ENCODE data around the gene CFAP53. TPM values are rescaled to one million over a fixed set of nuclear protein-coding genes. Genes with fewer than 3 reads are reported as not detected.

Gene CFAP53
- total and polyA plus RNA-seq, 8 donors, result 0.20 to 6.3 (median 3.5) TPM

DNA sequence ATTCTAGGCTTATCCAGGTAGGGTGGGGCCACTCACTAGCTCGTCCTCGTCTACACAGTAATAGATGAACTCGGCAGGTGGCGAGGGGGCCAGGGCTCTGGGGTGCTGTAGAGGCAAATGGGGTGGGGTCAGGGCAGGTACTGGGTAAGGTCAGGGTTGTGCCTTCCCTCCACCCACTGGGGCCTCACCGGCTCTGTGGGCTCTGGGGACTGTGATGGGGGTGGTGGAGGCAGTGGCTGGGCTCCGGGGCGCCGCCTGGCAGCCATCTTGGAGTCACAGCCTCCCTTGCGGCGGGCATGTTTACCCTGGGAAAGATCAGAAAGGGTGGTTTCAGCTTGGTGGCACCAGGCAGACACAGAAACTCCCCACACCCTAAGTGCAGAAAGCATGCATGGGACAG is 8.6 kb upstream of the CFAP53 start:
- DNase-seq, result peak in 1 of 4 donors; percentile 57
- H3K36me3 ChIP-seq, result peaks cover 0 to 94% of the 10 kb centered on the region in 2 donors
- H3K4me3 ChIP-seq, result no peak overlapping the region
- TF ChIP-seq, protein P1, sequence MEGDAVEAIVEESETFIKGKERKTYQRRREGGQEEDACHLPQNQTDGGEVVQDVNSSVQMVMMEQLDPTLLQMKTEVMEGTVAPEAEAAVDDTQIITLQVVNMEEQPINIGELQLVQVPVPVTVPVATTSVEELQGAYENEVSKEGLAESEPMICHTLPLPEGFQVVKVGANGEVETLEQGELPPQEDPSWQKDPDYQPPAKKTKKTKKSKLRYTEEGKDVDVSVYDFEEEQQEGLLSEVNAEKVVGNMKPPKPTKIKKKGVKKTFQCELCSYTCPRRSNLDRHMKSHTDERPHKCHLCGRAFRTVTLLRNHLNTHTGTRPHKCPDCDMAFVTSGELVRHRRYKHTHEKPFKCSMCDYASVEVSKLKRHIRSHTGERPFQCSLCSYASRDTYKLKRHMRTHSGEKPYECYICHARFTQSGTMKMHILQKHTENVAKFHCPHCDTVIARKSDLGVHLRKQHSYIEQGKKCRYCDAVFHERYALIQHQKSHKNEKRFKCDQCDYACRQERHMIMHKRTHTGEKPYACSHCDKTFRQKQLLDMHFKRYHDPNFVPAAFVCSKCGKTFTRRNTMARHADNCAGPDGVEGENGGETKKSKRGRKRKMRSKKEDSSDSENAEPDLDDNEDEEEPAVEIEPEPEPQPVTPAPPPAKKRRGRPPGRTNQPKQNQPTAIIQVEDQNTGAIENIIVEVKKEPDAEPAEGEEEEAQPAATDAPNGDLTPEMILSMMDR (IDR thresholded peaks at IDR 0.05), result no peak
- intact Hi-C loops (cut with DNase I), result no loop called here
- H3K27ac ChIP-seq, result no peak overlapping the region
- H3K4me1 ChIP-seq, result peaks cover 3 to 18% of the 10 kb centered on the region in 2 donors
- ATAC-seq, result no peak
- H3K9me3 ChIP-seq, result no peaks in the 10 kb centered on the region
- H3K27me3 ChIP-seq, result no peaks in the 10 kb centered on the region

DNA sequence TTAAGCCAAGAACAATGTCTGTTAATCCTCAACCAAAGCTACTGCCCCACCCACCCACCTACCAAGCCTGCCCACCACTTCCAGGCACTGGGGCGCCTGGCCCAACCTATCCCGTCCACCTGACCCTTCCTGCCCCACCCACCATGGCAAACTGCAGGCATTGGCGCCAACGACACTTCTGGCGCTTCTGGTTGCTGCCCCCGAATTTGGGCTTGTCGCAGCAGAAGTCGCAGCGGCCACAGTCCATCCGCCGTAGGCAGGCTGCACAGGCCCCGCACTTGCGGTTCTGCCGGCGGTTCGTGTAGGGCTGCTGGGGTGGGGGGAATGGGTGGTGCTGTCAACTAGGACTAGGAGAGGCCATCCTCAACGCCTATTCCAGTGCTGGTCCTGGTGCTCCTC is 7.7 kb upstream of the CFAP53 start:
- TF ChIP-seq, protein P1 (IDR thresholded peaks at IDR 0.05), result no peak
- Histone ChIP-seq H3K27ac (no peak overlapping the region), H3K4me3 (no peak overlapping the region), H3K4me1 (peaks cover 0 to 9% of the 10 kb centered on the region in 2 donors), H3K9me3 (no peaks in the 10 kb centered on the region), H3K27me3 (no peaks in the 10 kb centered on the region), H3K36me3 (peaks cover 0 to 100% of the 10 kb centered on the region in 2 donors)
- intact Hi-C loops (cut with DNase I), result no loop called here
- DNase-seq, result no peak
- ATAC-seq, result no peak

DNA sequence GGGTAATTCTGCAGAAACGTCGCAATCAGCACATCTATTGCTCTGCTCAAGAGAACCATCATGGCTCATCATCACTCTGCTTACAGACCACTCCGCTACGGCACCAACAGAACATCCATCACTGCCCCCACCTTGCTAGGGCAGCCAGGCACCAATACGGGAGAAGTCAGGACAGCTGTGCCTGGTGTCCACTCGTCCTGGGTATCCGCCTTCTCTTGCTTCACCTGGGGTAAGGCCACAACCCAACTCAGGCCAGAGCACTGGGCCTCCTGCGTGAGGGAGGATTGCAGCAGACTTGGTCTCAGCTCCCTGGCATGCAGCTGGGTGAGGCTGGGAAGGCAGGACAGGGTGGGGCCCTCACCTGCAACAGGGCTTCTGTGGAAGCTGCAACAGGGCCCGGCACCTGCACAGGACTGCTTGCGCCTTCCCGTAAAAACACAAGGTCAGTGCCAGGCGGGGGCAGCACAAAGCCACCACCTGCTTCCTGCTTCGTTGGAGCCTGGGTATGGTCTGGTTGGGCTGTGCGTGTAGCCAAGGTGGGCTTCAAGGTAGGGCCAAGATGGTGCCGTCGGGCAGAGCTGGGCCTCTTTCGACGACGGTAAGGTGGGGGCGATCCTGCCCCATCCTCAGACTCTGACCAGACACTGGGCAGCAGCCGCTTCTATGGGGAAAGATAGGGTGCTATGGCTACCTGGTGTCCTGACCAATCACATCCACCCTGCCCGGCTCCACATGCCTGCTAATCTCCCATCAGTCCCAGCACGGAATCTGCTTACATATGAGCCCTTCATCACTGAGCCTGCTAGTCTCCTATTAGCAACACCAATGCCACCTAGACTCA is 7.1 kb upstream of the CFAP53 start:
- Histone ChIP-seq H3K4me3 (no peak overlapping the region), H3K36me3 (peaks cover 0 to 96% of the 10 kb centered on the region in 2 donors), H3K27me3 (no peaks in the 10 kb centered on the region), H3K9me3 (no peaks in the 10 kb centered on the region), H3K27ac (no peak overlapping the region), H3K4me1 (peaks cover 0 to 6% of the 10 kb centered on the region in 2 donors)
- DNase-seq (peak in 1 of 4 donors; percentile 61), ATAC-seq (no peak)
- intact Hi-C loops (cut with DNase I), result no loop called here
- TF ChIP-seq, protein P1 (IDR thresholded peaks at IDR 0.05), result no peak

DNA sequence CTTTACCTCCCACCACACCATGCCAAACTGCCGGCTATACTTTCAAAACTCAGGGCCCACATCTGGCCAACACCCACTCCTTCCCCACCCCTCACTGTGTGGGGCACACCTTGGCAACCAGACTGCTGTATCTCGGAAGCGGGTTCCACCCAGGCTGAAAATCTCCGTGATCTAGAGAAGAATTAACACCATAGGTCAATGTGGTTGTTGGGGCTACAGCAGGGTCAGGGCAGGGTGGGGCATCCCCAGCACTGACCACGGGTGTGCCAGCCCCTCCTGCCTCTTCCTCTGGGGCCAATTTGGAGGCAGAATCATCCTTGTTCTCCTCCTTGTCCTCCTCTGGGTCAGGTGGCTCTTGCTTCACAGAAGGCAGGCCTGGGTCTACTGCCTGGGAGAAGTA is 6.3 kb upstream of the CFAP53 start:
- no peak overlapping the region for H3K4me3 ChIP-seq
- H3K27me3 ChIP-seq, result no peaks in the 10 kb centered on the region
- no peaks in the 10 kb centered on the region for H3K9me3 ChIP-seq
- DNase-seq (no peak), ATAC-seq (no peak)
- H3K27ac ChIP-seq, result no peak overlapping the region
- TF ChIP-seq, protein P1 (IDR thresholded peaks at IDR 0.05), result no peak
- H3K4me1 ChIP-seq, result peaks cover 0 to 10% of the 10 kb centered on the region in 2 donors
- peaks cover 0 to 88% of the 10 kb centered on the region in 2 donors for H3K36me3 ChIP-seq
- intact Hi-C loops (cut with DNase I), result no loop called here

DNA sequence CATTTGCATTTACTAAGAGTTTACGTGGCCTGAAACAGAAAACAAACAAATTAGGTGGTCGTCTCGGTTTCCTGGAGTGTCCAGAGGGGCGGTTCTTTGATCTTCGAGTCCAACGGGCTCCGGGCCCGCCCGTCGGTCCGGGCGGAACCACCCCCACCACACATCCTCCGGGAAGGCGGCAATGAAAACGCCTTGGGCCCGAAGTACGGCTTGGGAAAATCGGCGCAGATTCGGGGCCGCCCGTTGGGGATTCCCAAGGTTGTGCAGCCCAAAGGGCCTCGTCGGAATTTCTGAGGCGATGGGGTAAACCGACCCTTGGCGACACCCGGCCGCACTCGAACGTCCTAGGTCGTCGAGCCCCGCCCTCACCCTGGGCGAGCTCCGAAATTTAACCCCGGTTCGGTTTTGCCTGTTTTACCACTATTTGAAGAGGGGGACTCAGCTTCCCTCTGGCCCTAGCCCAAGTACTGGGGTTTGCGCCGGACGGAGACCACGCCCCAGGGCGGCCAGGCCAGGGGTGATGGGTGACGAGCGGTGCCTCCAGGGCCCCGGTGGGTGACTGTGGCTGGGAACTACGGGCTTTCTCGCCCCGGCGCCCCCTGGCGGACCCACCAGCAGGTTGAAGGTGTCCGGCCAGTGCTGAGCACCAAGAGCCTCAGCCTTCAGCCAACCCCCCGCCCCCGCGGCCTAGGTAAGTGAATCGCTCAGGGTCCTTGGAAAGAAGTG is 1.9 kb upstream of the CFAP53 start:
- ATAC-seq (peak; percentile 89), DNase-seq (peak in 3 of 4 donors; percentile 65 to 97 (median 89))
- Histone ChIP-seq H3K9me3 (no peaks in the 10 kb centered on the region), H3K27me3 (no peaks in the 10 kb centered on the region), H3K4me1 (peaks cover 0 to 25% of the 10 kb centered on the region in 2 donors), H3K27ac (peak overlapping the region; percentile 82 to 85), H3K36me3 (peaks cover 0 to 44% of the 10 kb centered on the region in 2 donors), H3K4me3 (peak overlapping the region; percentile 47 to 50)
- intact Hi-C loops (cut with DNase I), result no loop called here
- TF ChIP-seq, protein P1 (IDR thresholded peaks at IDR 0.05), result peak; percentile 51 to 78
